ENCODE measurements around the gene KRT80. TPM values are rescaled to one million over a fixed set of nuclear protein-coding genes. Genes with fewer than 3 reads are reported as not detected.

KRT80 gene
- total RNA-seq, 1 experiment from 2014 or later, result 65.2 TPM

DNA sequence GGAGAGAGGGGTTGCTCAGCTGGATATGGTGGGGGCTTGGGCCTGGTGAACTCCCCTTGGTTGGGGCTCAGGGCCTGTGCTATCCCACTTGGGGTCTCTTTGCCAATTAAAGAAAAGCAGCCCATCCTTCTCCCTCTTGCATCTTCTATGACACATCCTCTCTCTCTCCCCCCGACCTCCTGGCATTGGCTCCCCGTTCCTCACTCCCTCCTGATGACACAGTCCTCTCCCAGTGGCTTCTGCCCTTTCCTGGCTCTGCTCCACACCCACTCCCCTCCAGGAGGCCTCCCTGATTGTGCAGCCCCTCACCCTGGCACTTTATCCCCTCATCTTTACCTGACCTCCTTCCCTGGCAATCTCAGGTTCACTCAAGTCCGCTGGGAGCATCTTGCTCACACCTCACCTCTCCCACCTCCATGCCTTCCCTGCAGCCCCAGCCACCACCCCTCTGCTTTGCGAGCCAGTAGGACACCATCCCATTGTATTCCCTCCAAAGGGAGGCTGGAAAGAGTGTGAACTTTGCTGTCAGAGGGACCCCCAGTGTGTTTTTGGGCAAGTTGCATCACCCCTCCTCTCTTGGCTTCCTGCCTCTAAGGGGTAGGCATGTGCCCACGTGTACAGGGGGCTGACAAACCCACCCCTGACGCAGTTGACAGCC lies 10.7 kb downstream of the KRT80 start:
- DNase-seq (ENCODE audit: low spot score), result no peak

DNA sequence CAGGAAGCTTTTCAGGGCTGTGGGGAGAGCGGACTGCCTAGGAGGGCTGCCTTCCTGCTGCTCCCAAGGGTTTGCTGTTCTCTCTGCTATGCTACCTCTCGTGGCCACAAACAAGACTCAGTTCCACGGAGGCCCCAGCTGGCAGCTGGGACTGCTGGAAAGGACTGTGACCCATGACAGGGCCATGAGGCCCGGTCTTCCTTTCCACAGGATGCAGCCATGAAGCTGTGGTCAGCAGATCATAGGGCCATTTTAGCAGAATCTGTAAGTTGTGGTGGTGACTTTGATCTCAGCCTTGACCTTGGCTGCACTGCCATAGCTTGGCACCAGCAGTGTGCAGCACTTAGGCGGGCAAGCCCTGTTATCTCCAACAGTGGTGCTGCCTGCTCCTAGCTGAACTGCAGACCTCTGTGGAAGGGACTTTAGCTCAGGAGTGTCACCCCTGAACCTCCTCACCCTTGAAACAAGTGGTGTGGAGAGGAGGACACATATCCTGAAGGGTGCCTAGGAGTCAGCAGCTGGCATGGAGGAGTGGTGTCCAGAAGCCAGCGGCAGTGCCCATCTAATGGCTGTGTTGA lies 12.3 kb downstream of the KRT80 start:
- no peak for DNase-seq (ENCODE audit: low spot score)

DNA sequence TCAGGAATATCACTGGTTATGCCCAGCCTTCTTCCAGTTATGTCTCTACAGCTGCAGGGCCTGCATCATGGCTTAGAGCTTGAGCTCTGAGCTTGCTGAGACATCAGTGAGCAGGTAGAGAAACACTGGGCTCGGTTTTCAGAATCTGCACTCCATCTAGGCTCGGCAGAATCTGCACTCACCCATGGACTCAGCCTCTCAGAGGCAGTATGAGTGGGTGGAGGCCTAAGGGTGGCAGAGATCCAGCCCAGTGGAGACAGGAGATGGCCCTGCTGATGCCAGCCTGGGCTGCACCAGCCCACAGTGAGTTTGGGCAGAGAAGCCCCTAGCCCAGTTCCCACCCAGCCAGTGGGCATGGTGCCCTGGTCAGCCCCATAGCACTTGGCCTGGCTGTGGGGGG lies 12.8 kb downstream of the KRT80 start:
- no peak for DNase-seq (ENCODE audit: low spot score)

DNA sequence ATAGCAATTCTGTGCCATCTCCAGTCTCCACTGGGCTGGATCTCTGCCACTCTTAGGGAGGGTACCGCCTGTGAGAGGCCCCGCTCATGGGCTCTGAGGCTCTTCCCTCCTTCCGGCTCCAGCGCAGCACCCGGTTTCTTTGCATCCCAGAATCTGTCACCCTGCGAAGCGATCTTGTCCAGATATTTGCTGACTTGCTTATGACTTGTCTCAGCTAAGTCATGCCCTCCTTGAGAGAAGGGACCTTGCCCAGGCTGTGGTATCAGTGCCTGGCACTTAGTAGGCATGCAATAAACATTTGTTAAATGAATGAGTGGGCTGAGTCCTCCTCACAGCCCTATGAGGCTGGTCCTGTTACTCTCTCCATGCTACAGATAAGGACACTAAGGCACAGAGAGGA lies 13.4 kb downstream of the KRT80 start:
- no peak for DNase-seq (ENCODE audit: low spot score)

- DNase-seq (ENCODE audit: low spot score), result peak; percentile 81
Observed at GRCh38 chr12:52175371-52176350, 16.2 kb downstream of the KRT80 start.

DNA sequence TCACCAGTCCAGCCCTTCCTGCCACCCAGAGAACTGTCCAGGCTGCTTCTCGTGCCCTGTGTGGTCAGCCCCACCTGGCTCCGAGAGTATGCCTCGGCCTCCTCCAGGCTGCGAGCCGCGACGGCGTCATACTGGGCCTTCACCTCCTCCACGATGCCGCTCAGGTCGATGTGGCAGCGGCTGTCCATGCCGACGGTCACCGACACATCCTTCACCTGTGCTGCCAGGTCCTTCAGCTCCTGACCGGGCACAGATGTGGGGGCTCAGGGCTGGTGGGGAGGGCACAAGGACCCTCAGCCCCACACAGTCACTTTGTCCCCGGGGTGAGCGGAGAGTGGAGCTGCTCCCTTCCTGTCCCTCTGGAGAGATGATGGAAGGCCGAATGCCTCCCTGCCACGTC lies 18.3 kb downstream of the KRT80 start:
- DNase-seq (ENCODE audit: low spot score), result no peak

DNA sequence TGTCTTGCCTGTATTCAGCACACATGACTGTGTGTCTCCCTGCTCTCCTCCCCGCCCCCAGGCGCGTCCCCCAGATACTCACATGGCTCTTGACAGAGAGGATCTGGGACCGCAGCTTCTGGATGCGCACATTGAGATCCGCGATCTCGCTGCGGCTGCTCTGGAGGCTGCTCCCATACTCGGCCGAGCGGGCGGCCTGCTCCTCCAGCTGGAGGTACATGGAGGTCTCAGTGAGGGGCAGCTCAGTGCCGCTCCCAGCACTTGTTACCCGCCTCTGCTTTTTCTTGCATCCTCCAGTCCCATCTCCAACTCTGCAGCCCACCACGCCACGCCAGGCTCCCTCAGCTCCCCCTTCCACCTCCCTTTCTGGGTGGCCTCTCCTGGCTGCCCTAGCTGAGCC lies 18.9 kb downstream of the KRT80 start:
- no peak for DNase-seq (ENCODE audit: low spot score)

GRCh38 chr12:52171950-52172512 lies 19.8 kb downstream of the KRT80 start:
- peak; percentile 55 for DNase-seq (ENCODE audit: low spot score)

DNA sequence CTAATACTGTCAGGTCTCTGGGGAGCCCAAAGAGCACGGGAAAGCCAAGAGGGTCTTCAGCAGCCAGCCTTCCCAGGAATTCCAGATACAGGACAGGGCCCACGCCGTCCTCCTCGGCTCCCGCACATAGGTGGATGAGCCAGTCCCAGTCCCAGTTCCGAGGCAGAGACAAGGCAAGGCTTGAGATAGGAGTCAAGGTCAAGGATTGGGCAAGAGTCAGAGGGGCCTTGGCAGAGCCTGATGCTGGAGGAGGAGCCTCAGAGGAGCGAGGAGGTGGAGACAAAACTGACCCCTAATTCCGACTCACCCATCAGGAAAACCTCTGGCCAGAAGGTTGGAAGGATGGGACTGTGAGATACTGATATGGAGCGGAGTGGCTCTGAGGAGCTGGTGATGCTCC lies 21.0 kb downstream of the KRT80 start:
- no peak for DNase-seq (ENCODE audit: low spot score)

DNA sequence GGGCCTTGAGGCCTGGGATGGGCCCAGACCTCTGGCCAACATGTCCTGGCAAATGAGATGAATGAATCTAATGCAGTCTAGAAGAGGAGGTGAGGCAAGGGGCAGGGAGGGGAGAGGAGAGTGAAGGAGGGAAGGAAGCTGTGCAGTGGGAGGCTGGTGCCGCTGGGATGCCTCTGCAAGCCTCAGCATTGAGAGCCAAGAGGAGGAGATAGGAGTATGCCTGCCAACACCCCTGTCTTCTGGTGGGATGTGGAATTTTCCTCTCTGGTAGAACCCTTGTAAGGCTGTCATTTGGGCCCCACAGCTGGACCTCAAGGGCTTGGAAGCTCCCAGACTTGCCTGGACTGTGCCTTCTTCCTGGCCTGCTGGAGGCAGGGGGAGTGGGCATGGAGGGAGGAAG lies 21.9 kb downstream of the KRT80 start:
- DNase-seq (ENCODE audit: low spot score), result no peak

GRCh38 chr12:52168019-52168717 lies 23.6 kb downstream of the KRT80 start:
- peak; percentile 72 for DNase-seq (ENCODE audit: low spot score)

GRCh38 chr12:52167526-52167925 lies 24.3 kb downstream of the KRT80 start:
- DNase-seq (ENCODE audit: low spot score), result no peak

- no peak for DNase-seq (ENCODE audit: low spot score)
Observed at GRCh38 chr12:52166672-52167071, 25.1 kb downstream of the KRT80 start.

DNA sequence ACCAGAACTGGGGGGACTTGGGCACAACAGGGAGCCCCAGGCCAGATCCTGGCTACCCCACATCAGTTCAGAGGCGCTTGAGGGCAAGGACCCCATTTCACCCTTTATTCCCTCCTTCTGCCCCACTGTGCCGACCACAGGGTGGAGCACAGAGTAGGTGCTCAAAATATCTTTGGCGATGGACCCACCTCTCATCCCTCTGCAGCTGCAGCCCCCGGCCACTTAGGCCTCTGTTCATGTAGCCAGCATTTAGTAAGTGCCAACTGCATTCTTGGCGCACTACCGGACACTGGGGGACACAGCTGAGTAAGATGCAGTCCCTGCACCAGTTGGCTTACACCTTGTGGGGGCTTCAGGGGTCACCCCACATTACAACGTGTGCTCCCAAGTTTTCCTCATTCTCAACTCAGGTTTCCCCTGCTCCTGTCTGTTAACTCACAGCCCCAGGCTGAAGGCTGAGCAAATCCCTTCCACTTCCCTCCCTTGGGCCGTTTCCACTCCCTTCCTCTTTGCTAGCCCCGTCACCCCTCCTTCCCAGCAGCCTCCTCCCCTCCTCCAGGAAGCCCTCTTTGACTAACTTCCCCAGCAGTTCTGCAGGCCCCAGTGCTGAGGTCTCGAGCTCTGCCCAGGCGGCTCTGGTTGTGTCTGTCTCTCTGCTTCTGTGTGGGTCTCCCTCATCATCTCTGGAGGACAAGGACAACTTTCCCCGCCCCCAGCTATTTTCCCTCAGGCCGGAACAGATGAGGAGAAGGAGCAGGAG lies 26.5 kb downstream of the KRT80 start:
- no peak for DNase-seq (ENCODE audit: low spot score)

- no peak for DNase-seq (ENCODE audit: low spot score)
Observed at GRCh38 chr12:52164624-52165023, 27.2 kb downstream of the KRT80 start.

- no peak for DNase-seq (ENCODE audit: low spot score)
Observed at GRCh38 chr12:52162981-52163380, 28.8 kb downstream of the KRT80 start.

DNA sequence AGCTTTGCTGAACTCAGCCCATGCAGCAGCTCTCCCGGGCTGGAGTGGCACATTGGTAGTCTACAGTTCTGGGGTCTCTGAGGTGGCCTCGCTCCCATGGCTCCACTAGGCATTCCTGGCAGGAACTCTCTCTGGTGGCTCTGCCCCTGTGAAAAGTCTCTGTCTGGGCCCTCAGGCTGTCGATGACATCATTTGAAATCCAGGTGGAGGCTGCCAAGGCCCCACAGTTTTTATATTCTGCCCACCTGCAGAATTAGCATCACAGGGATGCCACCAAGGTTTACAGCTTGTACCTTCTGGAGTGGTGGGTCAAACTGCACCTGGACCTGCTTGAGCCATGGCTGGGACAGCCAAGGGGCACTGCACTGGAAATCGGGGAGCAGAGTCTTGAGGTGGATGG lies 31.6 kb downstream of the KRT80 start:
- DNase-seq (ENCODE audit: low spot score), result no peak

GRCh38 chr12:52157566-52158150 lies 34.2 kb downstream of the KRT80 start:
- no peak for DNase-seq (ENCODE audit: low spot score)

GRCh38 chr12:52156757-52157565 lies 34.9 kb downstream of the KRT80 start:
- DNase-seq (ENCODE audit: low spot score), result no peak

DNA sequence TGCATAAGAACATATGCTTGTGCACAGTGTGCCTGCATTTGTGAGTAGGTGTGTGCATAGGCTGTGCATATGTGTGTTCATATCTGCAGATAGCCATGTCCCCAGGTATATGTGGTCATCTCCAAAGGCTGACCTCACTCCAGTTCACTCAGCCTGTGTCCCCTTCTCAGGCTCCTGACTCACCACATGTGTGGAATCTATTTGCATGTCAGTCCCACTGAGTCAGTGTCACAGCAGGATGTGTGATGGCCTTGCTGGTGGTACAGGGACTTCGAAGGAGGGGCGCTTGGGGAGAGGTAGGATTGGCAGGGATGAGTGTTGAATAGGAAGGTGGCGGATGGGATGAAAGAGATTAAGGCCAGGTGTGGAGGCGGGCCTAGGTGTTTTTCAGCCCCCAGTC lies 35.5 kb downstream of the KRT80 start:
- no peak for DNase-seq (ENCODE audit: low spot score)

Data from A172 (cell line).